ENCODE data around the gene RGS17.
A peak's percentile ranks its signal among the peaks of the same experiment; 100 is the strongest.

Gene RGS17

GRCh38 chr6:153096792-153097191 is 34.3 kb downstream of the RGS17 start:
- ChIA-PET CTCF (interaction anchor here (0.6 kb wide), 1 partner anchor 666 kb away, joined by 4 read pairs; no protein-coding TSS in a partner anchor), POLR2A (interaction anchor here (1.4 kb wide), 1 partner anchor 35 kb away, joined by 4 read pairs; the partner anchor contains the start of gene RGS17)
- no peak for TF ChIP-seq ARNT (IDR thresholded peaks at IDR 0.05)
- no peak for TF ChIP-seq HDGF (IDR thresholded peaks at IDR 0.05; ENCODE audit: borderline replicate concordance)
- TF ChIP-seq FOXK2 (IDR thresholded peaks at IDR 0.05) = no peak
- TF ChIP-seq NFRKB (IDR thresholded peaks at IDR 0.05) = no peak
- no peak for TF ChIP-seq SUZ12 (IDR thresholded peaks at IDR 0.05)
- no peak for TF ChIP-seq TARDBP (IDR thresholded peaks at IDR 0.05)
- TF ChIP-seq L3MBTL2 (conservative IDR thresholded peaks at IDR 0.05) = no peak

GRCh38 chr6:153096031-153096430 is 35.1 kb downstream of the RGS17 start:
- DNase-seq (ENCODE audit: extremely low spot score) = no peak
- TF ChIP-seq CTBP1 (IDR thresholded peaks at IDR 0.05; ENCODE audit: borderline replicate concordance) = no peak
- TF ChIP-seq L3MBTL2 (conservative IDR thresholded peaks at IDR 0.05) = no peak
- TF ChIP-seq ZNF384 (IDR thresholded peaks at IDR 0.05) = no peak
- TF ChIP-seq ELF4 (IDR thresholded peaks at IDR 0.05) = no peak
- no peak for TF ChIP-seq PKNOX1 (IDR thresholded peaks at IDR 0.05)
- TF ChIP-seq HDGF (IDR thresholded peaks at IDR 0.05; ENCODE audit: borderline replicate concordance) = no peak
- TF ChIP-seq SUZ12 (IDR thresholded peaks at IDR 0.05) = no peak
- TF ChIP-seq LEF1 (IDR thresholded peaks at IDR 0.05; ENCODE audit: borderline replicate concordance) = no peak
- ChIA-PET CTCF (no interaction called here), POLR2A (interaction anchor here (1.4 kb wide), 1 partner anchor 36 kb away, joined by 4 read pairs; the partner anchor contains the start of gene RGS17)

More at GRCh38 chr6:153096792-153097191, 34.3 kb downstream of the RGS17 start:
- DNase-seq (ENCODE audit: extremely low spot score) = no peak

GRCh38 chr6:153092082-153093013 is 38.7 kb downstream of the RGS17 start:
- POLR2A ChIA-PET = no interaction called here
- peak; percentile 25 for DNase-seq (ENCODE audit: extremely low spot score)
- CTCF ChIA-PET = no interaction called here
- TF ChIP-seq CTBP1 (IDR thresholded peaks at IDR 0.05; ENCODE audit: borderline replicate concordance) (no peak), BHLHE40 (IDR thresholded peaks at IDR 0.05; ENCODE audit: borderline replicate concordance) (no peak), SUZ12 (IDR thresholded peaks at IDR 0.05) (no peak), HDGF (IDR thresholded peaks at IDR 0.05; ENCODE audit: borderline replicate concordance) (no peak), PKNOX1 (IDR thresholded peaks at IDR 0.05) (no peak), FOXK2 (IDR thresholded peaks at IDR 0.05) (no peak), NFRKB (IDR thresholded peaks at IDR 0.05) (no peak)

- CTCF ChIA-PET = interaction anchor here (0.6 kb wide), 1 partner anchor 13 kb away, joined by 3 read pairs; no protein-coding TSS in a partner anchor
- DNase-seq (ENCODE audit: extremely low spot score) = no peak
- POLR2A ChIA-PET = no interaction called here
- no peak for TF ChIP-seq ARNT (IDR thresholded peaks at IDR 0.05)
- TF ChIP-seq SUZ12 (IDR thresholded peaks at IDR 0.05) = no peak
- no peak for TF ChIP-seq TARDBP (IDR thresholded peaks at IDR 0.05)
- TF ChIP-seq CTBP1 (IDR thresholded peaks at IDR 0.05; ENCODE audit: borderline replicate concordance) = no peak
- no peak for TF ChIP-seq FOXA1 (IDR thresholded peaks at IDR 0.05)
- TF ChIP-seq PKNOX1 (IDR thresholded peaks at IDR 0.05) = no peak
- TF ChIP-seq SP1 (IDR thresholded peaks at IDR 0.05) = no peak
- no peak for TF ChIP-seq FOXM1 (IDR thresholded peaks at IDR 0.05; ENCODE audit: borderline replicate concordance)
- TF ChIP-seq HDGF (IDR thresholded peaks at IDR 0.05; ENCODE audit: borderline replicate concordance) = no peak
- no peak for TF ChIP-seq LEF1 (IDR thresholded peaks at IDR 0.05; ENCODE audit: borderline replicate concordance)
- TF ChIP-seq ZNF384 (IDR thresholded peaks at IDR 0.05) = no peak
- TF ChIP-seq L3MBTL2 (conservative IDR thresholded peaks at IDR 0.05) = no peak
Observed at GRCh38 chr6:153090241-153090930, 40.7 kb downstream of the RGS17 start.

GRCh38 chr6:153088796-153089195 is 42.3 kb downstream of the RGS17 start:
- POLR2A ChIA-PET = no interaction called here
- DNase-seq (ENCODE audit: extremely low spot score) = no peak
- CTCF ChIA-PET = no interaction called here
- TF ChIP-seq FOXK2 (IDR thresholded peaks at IDR 0.05) (no peak), SP1 (IDR thresholded peaks at IDR 0.05) (no peak), HDGF (IDR thresholded peaks at IDR 0.05; ENCODE audit: borderline replicate concordance) (no peak), ZNF384 (IDR thresholded peaks at IDR 0.05) (no peak), PKNOX1 (IDR thresholded peaks at IDR 0.05) (no peak), ARNT (IDR thresholded peaks at IDR 0.05) (no peak), L3MBTL2 (conservative IDR thresholded peaks at IDR 0.05) (no peak), FOXM1 (IDR thresholded peaks at IDR 0.05; ENCODE audit: borderline replicate concordance) (no peak), TARDBP (IDR thresholded peaks at IDR 0.05) (no peak), ELF4 (IDR thresholded peaks at IDR 0.05) (no peak), FOXA1 (IDR thresholded peaks at IDR 0.05) (no peak), NFRKB (IDR thresholded peaks at IDR 0.05) (no peak), SUZ12 (IDR thresholded peaks at IDR 0.05) (no peak), CTBP1 (IDR thresholded peaks at IDR 0.05; ENCODE audit: borderline replicate concordance) (no peak), BHLHE40 (IDR thresholded peaks at IDR 0.05; ENCODE audit: borderline replicate concordance) (no peak), LEF1 (IDR thresholded peaks at IDR 0.05; ENCODE audit: borderline replicate concordance) (no peak)

All from HEK293T (cell line).